G401 (cell line): Measurements from ENCODE around the gene CDH23. TPM values are rescaled to one million over a fixed set of nuclear protein-coding genes. Genes with fewer than 3 reads are reported as not detected.
A peak's percentile ranks its signal among the peaks of the same experiment; 100 is the strongest.
"Not testable (repeated sequence)": the region's sequence is repeated elsewhere in the genome, so short reads cannot be mapped to it uniquely, and the experiment has no call there.

Source experiments
- DNase-seq: peaks from one replicate; pipeline ENCODE4 v3.0.0-alpha.2; 2015; ENCODE audit warnings: low spot score
- in situ Hi-C: cut with HindIII; loops from 2 replicates; pipeline ENCODE4 v1.10.0; 2016; ENCODE audit warnings: low sequenced_read_pairs, mixed read lengths
- total RNA-seq: library from RNA; depleted of rRNA; stranded (reverse); fragments of >200 nt; shearing (Covaris generic); gene quantifications from 2 replicates; pipeline ENCODE4 v1.2.3, GENCODE V29; 2014

The CDH23 gene
- total RNA-seq, 1 experiment from 2014 or later = 5.9 TPM

- in situ Hi-C loops = no loop called here
- no peak for DNase-seq
These were observed 444.2 kb downstream of the CDH23 start for GRCh38 chr10:71840958-71841335.

GRCh38 chr10:71842422-71842821, 445.7 kb downstream of the CDH23 start:
- in situ Hi-C loops = no loop called here
- DNase-seq = no peak

- peak; percentile 75 for DNase-seq
- in situ Hi-C loops = no loop called here
These were observed 446.4 kb downstream of the CDH23 start for GRCh38 chr10:71842856-71843686.

- DNase-seq = no peak
- in situ Hi-C loops = no loop called here
These were observed 447.4 kb downstream of the CDH23 start for GRCh38 chr10:71844084-71844483.

GRCh38 chr10:71844695-71845094, 448.0 kb downstream of the CDH23 start:
- in situ Hi-C loops = no loop called here
- DNase-seq = no peak

- peak; percentile 92 for DNase-seq
- in situ Hi-C loops = no loop called here
These were observed 449.0 kb downstream of the CDH23 start for GRCh38 chr10:71845410-71846405.

GRCh38 chr10:71846816-71847215, 450.1 kb downstream of the CDH23 start:
- in situ Hi-C loops = no loop called here
- DNase-seq = no peak

GRCh38 chr10:71847418-71847817, 450.7 kb downstream of the CDH23 start:
- in situ Hi-C loops = no loop called here
- DNase-seq = no peak

- DNase-seq = no peak
- in situ Hi-C loops = no loop called here
These were observed 451.9 kb downstream of the CDH23 start for GRCh38 chr10:71848325-71849275.

- no peak for DNase-seq
These were observed 452.8 kb downstream of the CDH23 start for GRCh38 chr10:71849461-71849908.

GRCh38 chr10:71850021-71850742, 453.5 kb downstream of the CDH23 start:
- in situ Hi-C loops = no loop called here
- no peak for DNase-seq

More at GRCh38 chr10:71849461-71849908, 452.8 kb downstream of the CDH23 start:
- in situ Hi-C loops = no loop called here

- in situ Hi-C loops = no loop called here
- DNase-seq = peak; percentile 98
These were observed 454.2 kb downstream of the CDH23 start, which contains the start of gene PSAP for GRCh38 chr10:71850743-71851464. TSS of gene PSAP (minus strand) at chr10:71851251. CDS start at chr10:71851221, 30 bp downstream.

GRCh38 chr10:71851465-71852095, 454.9 kb downstream of the CDH23 start:
- in situ Hi-C loops, DNase-seq: not testable (repeated sequence)

GRCh38 chr10:71852355-71852937, 455.7 kb downstream of the CDH23 start:
- in situ Hi-C loops = no loop called here
- no peak for DNase-seq

GRCh38 chr10:71854031-71854430, 457.3 kb downstream of the CDH23 start:
- in situ Hi-C loops = no loop called here
- no peak for DNase-seq

GRCh38 chr10:71856619-71857018, 459.9 kb downstream of the CDH23 start:
- DNase-seq = no peak
- in situ Hi-C loops = no loop called here
